HEK293 (cell line): Measurements from ENCODE around the gene MTMR11.

ENCODE experiments used
- CTCF ChIA-PET: fragments of 350-600 bp; formaldehyde crosslinking; extraction: SDS; loops from one replicate; lab custom pipeline; 2021; ENCODE audit warnings: antibody characterized with exemption; lab: Yijun Ruan, JAX
- POLR2A ChIA-PET: fragments of 300-600 bp; formaldehyde crosslinking; extraction: SDS; loops from one replicate; lab custom pipeline; 2020; ENCODE audit warnings: antibody characterized with exemption, inconsistent platforms; lab: Yijun Ruan, JAX
- H3K27ac ChIP-seq: fragments of 200-500 bp; sonication (Bioruptor generic); 2 replicates; pipeline ENCODE4 v1.5.1; 2014; ENCODE audit warnings: low read depth, low read length, control low read depth, inconsistent platforms; ENCODE audit errors: extremely low read depth
- H3K36me3 ChIP-seq, 2 experiments: fragments of 200-500 bp in 1 of 2; sonication (Bioruptor generic) in 1 of 2; 1 replicate in 1 of 2; 2 replicates in 1 of 2; pipeline ENCODE4 v1.5.1; 2014 to 2017; ENCODE audit warnings: inconsistent platforms in 2 of 2, low read length in 2 of 2; ENCODE audit not compliant: control insufficient read depth in 2 of 2, insufficient read depth in 1 of 2
- H3K4me1 ChIP-seq: fragments of 200-500 bp; sonication (Bioruptor generic); 2 replicates; pipeline ENCODE4 v1.5.1; 2014; ENCODE audit warnings: mild to moderate bottlenecking, low read length, inconsistent platforms; ENCODE audit not compliant: control insufficient read depth, insufficient read depth
- H3K4me3 ChIP-seq: 2 replicates; pipeline ENCODE4 v1.5.1; 2011; ENCODE audit warnings: low read depth, mild to moderate bottlenecking, control low read depth, low read length, moderate library complexity
- H3K9me3 ChIP-seq: fragments of 200-500 bp; sonication (Bioruptor generic); 2 replicates; pipeline ENCODE4 v1.5.1; 2014; ENCODE audit warnings: low read depth, low read length, inconsistent platforms; ENCODE audit not compliant: control insufficient read depth, insufficient read depth
- BCL11A ChIP-seq: fragments of 450-650 bp; formaldehyde crosslinking; IDR thresholded peaks from 2 replicates; pipeline ENCODE4 v1.5.1; 2016; ENCODE audit warnings: low read depth, missing biosample characterization, missing genetic modification characterization
- HIC1 ChIP-seq: fragments of 450-650 bp; formaldehyde crosslinking; IDR thresholded peaks from 2 replicates; pipeline ENCODE4 v1.5.1; 2016; ENCODE audit warnings: missing biosample characterization, missing genetic modification characterization
- PATZ1 ChIP-seq: fragments of 450-650 bp; formaldehyde crosslinking; IDR thresholded peaks from 2 replicates; pipeline ENCODE4 v1.5.1; 2016; ENCODE audit warnings: missing biosample characterization, missing genetic modification characterization
- PRDM4 ChIP-seq: fragments of 450-650 bp; formaldehyde crosslinking; IDR thresholded peaks from 2 replicates; pipeline ENCODE4 v1.5.1; 2017; ENCODE audit warnings: missing biosample characterization, missing genetic modification characterization
- WT1 ChIP-seq: fragments of 450-650 bp; formaldehyde crosslinking; IDR thresholded peaks from 2 replicates; pipeline ENCODE4 v1.5.1; 2016; ENCODE audit warnings: missing biosample characterization, missing genetic modification characterization
- ZBTB20 ChIP-seq: fragments of 450-650 bp; formaldehyde crosslinking; IDR thresholded peaks from 2 replicates; pipeline ENCODE4 v1.5.1; 2016; ENCODE audit warnings: missing biosample characterization, missing genetic modification characterization
- ZBTB6 ChIP-seq: fragments of 450-650 bp; formaldehyde crosslinking; IDR thresholded peaks from 2 replicates; pipeline ENCODE4 v1.5.1; 2017; ENCODE audit warnings: missing biosample characterization, missing genetic modification characterization
- ZFP69B ChIP-seq: fragments of 450-650 bp; formaldehyde crosslinking; IDR thresholded peaks from 2 replicates; pipeline ENCODE4 v1.5.1; 2016; ENCODE audit warnings: missing biosample characterization, missing genetic modification characterization
- ZNF169 ChIP-seq: fragments of 450-650 bp; formaldehyde crosslinking; IDR thresholded peaks from 2 replicates; pipeline ENCODE4 v1.5.1; 2016; ENCODE audit warnings: missing biosample characterization, missing genetic modification characterization
- ZNF18 ChIP-seq: fragments of 450-650 bp; formaldehyde crosslinking; IDR thresholded peaks from 2 replicates; pipeline ENCODE4 v1.5.1; 2016; ENCODE audit warnings: missing biosample characterization, missing genetic modification characterization
- ZNF184 ChIP-seq: fragments of 450-650 bp; IDR thresholded peaks from 2 replicates; pipeline ENCODE4 v1.5.1; 2018; ENCODE audit warnings: missing biosample characterization, mild to moderate bottlenecking, missing genetic modification characterization
- ZNF266 ChIP-seq: fragments of 450-650 bp; formaldehyde crosslinking; IDR thresholded peaks from 2 replicates; pipeline ENCODE4 v1.5.1; 2016; ENCODE audit warnings: missing biosample characterization, missing genetic modification characterization, low read depth
- ZNF274 ChIP-seq, 2 experiments: fragments of 200-500 bp in 1 of 2; fragments of 450-650 bp in 1 of 2; sonication (Bioruptor generic) in 1 of 2; formaldehyde crosslinking in 1 of 2; IDR thresholded peaks; 2 replicates each; pipeline versions ENCODE4 v1.5.1 to v1.6.1; 2014 to 2016; ENCODE audit warnings: borderline replicate concordance in 1 of 2, inconsistent platforms in 1 of 2, low read length in 1 of 2, missing biosample characterization in 1 of 2, missing genetic modification characterization in 1 of 2
- ZNF324 ChIP-seq: fragments of 450-650 bp; formaldehyde crosslinking; IDR thresholded peaks from 2 replicates; pipeline ENCODE4 v1.5.1; 2016; ENCODE audit warnings: missing biosample characterization, missing genetic modification characterization
- ZNF335 ChIP-seq: fragments of 450-650 bp; formaldehyde crosslinking; conservative IDR thresholded peaks from 2 replicates; pipeline ENCODE4 v1.5.1; 2016; ENCODE audit warnings: missing biosample characterization, missing genetic modification characterization
- ZNF391 ChIP-seq: fragments of 450-650 bp; formaldehyde crosslinking; IDR thresholded peaks from 2 replicates; pipeline ENCODE4 v1.5.1; 2016; ENCODE audit warnings: low read depth, missing biosample characterization, missing genetic modification characterization, borderline replicate concordance
- ZNF449 ChIP-seq: fragments of 450-650 bp; formaldehyde crosslinking; IDR thresholded peaks from 2 replicates; pipeline ENCODE4 v1.5.1; 2017; ENCODE audit warnings: missing biosample characterization, mild to moderate bottlenecking, missing genetic modification characterization, moderate library complexity
- ZNF473 ChIP-seq: fragments of 450-650 bp; formaldehyde crosslinking; IDR thresholded peaks from 2 replicates; pipeline ENCODE4 v1.5.1; 2017; ENCODE audit warnings: missing biosample characterization, missing genetic modification characterization
- ZNF48 ChIP-seq: fragments of 450-650 bp; formaldehyde crosslinking; IDR thresholded peaks from 2 replicates; pipeline ENCODE4 v1.5.1; 2016; ENCODE audit warnings: missing biosample characterization, missing genetic modification characterization
- ZNF596 ChIP-seq: fragments of 450-650 bp; IDR thresholded peaks from 2 replicates; pipeline ENCODE4 v1.5.0; 2018; ENCODE audit warnings: missing biosample characterization, mild to moderate bottlenecking, missing genetic modification characterization, moderate library complexity
- ZNF621 ChIP-seq: fragments of 450-650 bp; formaldehyde crosslinking; IDR thresholded peaks from 2 replicates; pipeline ENCODE4 v1.5.1; 2017; ENCODE audit warnings: missing biosample characterization, missing genetic modification characterization
- ZNF704 ChIP-seq: fragments of 450-650 bp; formaldehyde crosslinking; IDR thresholded peaks from 2 replicates; pipeline ENCODE4 v1.5.1; 2016; ENCODE audit warnings: missing biosample characterization, missing genetic modification characterization
- ZNF791 ChIP-seq: fragments of 450-650 bp; formaldehyde crosslinking; IDR thresholded peaks from 2 replicates; pipeline ENCODE4 v1.5.1; 2016; ENCODE audit warnings: missing biosample characterization, missing genetic modification characterization

The MTMR11 gene

GRCh38 chr1:149887456-149888246, 49.0 kb downstream of the MTMR11 start:
- Histone ChIP-seq H3K36me3 (no peaks in the 10 kb centered on the region), H3K9me3 (no peaks in the 10 kb centered on the region), H3K27ac (peak overlapping the region; percentile 72), H3K4me3 (peak overlapping the region; percentile 64), H3K4me1 (0 out of 2 replicates have a peak, but pooled peaks cover 2% of the 10 kb centered on the region)
- POLR2A ChIA-PET: interaction anchor here (0.6 to 4.0 kb wide), 27 partner anchors 9 to 477 kb away, joined by 3 to 48 read pairs (median 5); partner anchors contain the start of genes APH1A, BOLA1, MTMR11 and OTUD7B
- CTCF ChIA-PET: interaction anchor here (0.6 to 2.4 kb wide), 11 partner anchors 40 to 300 kb away, joined by 3 to 14 read pairs (median 4); no protein-coding TSS in a partner anchor
- TF ChIP-seq BCL11A (tag by site-specific recombination) (no peak), ZNF335 (peak; percentile 45; the same call in 1 of the 2 replicates), ZNF48 (tag by site-specific recombination) (no peak), PRDM4 (tag by site-specific recombination) (no peak; the same call in 1 of the 2 replicates), ZBTB20 (tag by site-specific recombination) (peak; percentile 62; the same call in 1 of the 2 replicates), ZNF449 (no peak; the same call in 1 of the 2 replicates), ZNF169 (tag by site-specific recombination) (no peak), ZNF324 (tag by site-specific recombination) (no peak), ZNF791 (no peak), ZNF266 (tag by site-specific recombination) (no peak), ZFP69B (tag by site-specific recombination) (0 out of 2 replicates have a peak, but pooled peaks have one; percentile 44), WT1 (tag by site-specific recombination) (no peak), ZNF274 (IDR thresholded peaks at IDR 0.05; ENCODE audit: low read length) (no peak), ZNF274 (tag by site-specific recombination; IDR thresholded peaks at IDR 0.05; ENCODE audit: borderline replicate concordance) (no peak), ZNF473 (tag by site-specific recombination) (no peak), ZNF704 (no peak), ZNF596 (tag by site-specific recombination) (no peak), ZNF391 (tag by site-specific recombination) (peak; percentile 51; the same call in 1 of the 2 replicates), ZNF184 (tag by site-specific recombination) (0 out of 2 replicates have a peak, but pooled peaks have one; percentile 54), ZBTB6 (tag by site-specific recombination) (peak; percentile 69), HIC1 (tag by site-specific recombination) (0 out of 2 replicates have a peak, but pooled peaks have one; percentile 62), PATZ1 (tag by site-specific recombination) (peak; percentile 51), ZNF18 (tag by site-specific recombination) (no peak), ZNF621 (tag by site-specific recombination) (no peak)
